ENCODE measurements around the gene TECTA. TPM values are rescaled to one million over a fixed set of nuclear protein-coding genes. Genes with fewer than 3 reads are reported as not detected.

TECTA gene
- total RNA-seq, 1 donor from 2014 or later = 2.9 TPM

DNA sequence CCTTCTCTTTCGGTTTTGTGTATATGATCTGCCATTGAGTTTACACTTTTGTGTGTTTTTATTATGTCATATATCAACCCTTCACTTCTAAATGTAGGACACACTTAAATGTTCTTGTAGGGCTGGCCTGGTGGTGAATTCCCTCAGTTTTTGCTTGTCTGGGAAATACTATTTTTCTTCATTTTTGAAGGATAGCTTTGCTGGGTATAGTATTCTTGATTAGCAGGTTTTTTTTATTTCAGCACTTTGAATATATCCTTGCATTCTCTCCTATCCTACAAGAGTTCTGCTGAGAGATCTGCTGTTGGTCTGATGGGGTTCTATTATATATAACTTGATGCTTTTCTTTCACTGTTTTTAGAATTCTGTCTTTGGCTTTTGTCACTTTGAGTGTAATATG is 79.1 kb downstream of the TECTA start:
- peaks cover 22% of the 10 kb centered on the region for H3K36me3 Mint-ChIP-seq (ENCODE audit: unreplicated experiment)
- H3K4me3 Mint-ChIP-seq (ENCODE audit: unreplicated experiment) = no peak overlapping the region
- H3K27ac Mint-ChIP-seq (ENCODE audit: unreplicated experiment) = no peak overlapping the region

DNA sequence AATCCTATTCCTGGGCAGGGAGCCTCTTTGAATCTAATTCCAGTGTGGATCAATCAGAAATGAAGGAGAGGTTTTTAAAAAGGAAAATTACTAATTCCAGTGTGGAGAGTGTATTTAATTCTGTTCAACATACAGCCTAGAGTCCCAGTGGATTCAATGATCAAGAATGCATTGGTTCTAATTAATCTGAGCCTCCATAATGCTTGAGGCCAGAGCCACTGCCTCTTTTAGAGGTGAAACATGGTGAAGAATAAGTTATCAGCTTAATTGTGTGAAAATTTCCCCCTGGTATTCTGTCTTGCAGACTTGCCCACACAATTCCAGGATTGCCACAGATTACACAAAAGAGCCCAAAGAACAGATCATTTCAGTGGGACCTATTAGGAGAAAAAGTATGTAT is 87.7 kb downstream of the TECTA start:
- H3K27me3 Mint-ChIP-seq (ENCODE audit: unreplicated experiment) = no peaks in the 10 kb centered on the region
- peaks cover 2% of the 10 kb centered on the region for H3K9me3 Mint-ChIP-seq (ENCODE audit: unreplicated experiment)
- H3K4me1 Mint-ChIP-seq (ENCODE audit: low read depth, unreplicated experiment) = peaks cover 12% of the 10 kb centered on the region
- no peaks in the 10 kb centered on the region for H3K36me3 Mint-ChIP-seq (ENCODE audit: unreplicated experiment)
- no peak overlapping the region for H3K27ac Mint-ChIP-seq (ENCODE audit: unreplicated experiment)
- H3K4me3 Mint-ChIP-seq (ENCODE audit: unreplicated experiment) = no peak overlapping the region
- TF ChIP-seq, protein P1, sequence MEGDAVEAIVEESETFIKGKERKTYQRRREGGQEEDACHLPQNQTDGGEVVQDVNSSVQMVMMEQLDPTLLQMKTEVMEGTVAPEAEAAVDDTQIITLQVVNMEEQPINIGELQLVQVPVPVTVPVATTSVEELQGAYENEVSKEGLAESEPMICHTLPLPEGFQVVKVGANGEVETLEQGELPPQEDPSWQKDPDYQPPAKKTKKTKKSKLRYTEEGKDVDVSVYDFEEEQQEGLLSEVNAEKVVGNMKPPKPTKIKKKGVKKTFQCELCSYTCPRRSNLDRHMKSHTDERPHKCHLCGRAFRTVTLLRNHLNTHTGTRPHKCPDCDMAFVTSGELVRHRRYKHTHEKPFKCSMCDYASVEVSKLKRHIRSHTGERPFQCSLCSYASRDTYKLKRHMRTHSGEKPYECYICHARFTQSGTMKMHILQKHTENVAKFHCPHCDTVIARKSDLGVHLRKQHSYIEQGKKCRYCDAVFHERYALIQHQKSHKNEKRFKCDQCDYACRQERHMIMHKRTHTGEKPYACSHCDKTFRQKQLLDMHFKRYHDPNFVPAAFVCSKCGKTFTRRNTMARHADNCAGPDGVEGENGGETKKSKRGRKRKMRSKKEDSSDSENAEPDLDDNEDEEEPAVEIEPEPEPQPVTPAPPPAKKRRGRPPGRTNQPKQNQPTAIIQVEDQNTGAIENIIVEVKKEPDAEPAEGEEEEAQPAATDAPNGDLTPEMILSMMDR (IDR thresholded peaks at IDR 0.05; ENCODE audit: partially characterized antibody, unreplicated experiment) = no peak
- no peak for DNase-seq

More for the DNA sequence above, 79.1 kb downstream of the TECTA start:
- Mint-ChIP-seq H3K27me3 (ENCODE audit: unreplicated experiment) (no peaks in the 10 kb centered on the region), H3K4me1 (ENCODE audit: low read depth, unreplicated experiment) (no peaks in the 10 kb centered on the region), H3K9me3 (ENCODE audit: unreplicated experiment) (peaks cover 11% of the 10 kb centered on the region)
- DNase-seq = no peak
- TF ChIP-seq, protein P1 (IDR thresholded peaks at IDR 0.05; ENCODE audit: partially characterized antibody, unreplicated experiment) = no peak

DNA sequence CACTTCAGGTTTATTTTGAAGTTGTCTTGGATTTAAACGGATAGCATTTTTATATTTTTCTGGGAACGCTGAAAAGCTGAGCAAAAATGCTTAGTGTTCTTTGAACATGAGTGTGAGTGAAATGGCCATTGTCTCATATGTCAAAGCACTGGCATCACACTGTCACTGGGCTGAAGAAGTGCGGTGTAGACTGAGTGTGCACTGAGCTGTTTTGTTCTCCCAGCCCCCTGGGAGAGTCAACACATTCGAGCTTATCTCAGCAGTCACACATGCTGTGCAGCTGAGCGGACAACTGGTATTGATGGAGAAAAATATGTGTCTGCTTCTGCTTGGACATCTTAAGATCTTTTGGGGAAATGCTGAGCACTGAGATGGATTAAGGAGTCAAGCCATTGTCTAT is 90.8 kb downstream of the TECTA start:
- H3K27me3 Mint-ChIP-seq (ENCODE audit: unreplicated experiment) = no peaks in the 10 kb centered on the region
- peaks cover 5% of the 10 kb centered on the region for H3K9me3 Mint-ChIP-seq (ENCODE audit: unreplicated experiment)
- H3K36me3 Mint-ChIP-seq (ENCODE audit: unreplicated experiment) = no peaks in the 10 kb centered on the region
- peaks cover 14% of the 10 kb centered on the region for H3K4me1 Mint-ChIP-seq (ENCODE audit: low read depth, unreplicated experiment)
- H3K27ac Mint-ChIP-seq (ENCODE audit: unreplicated experiment) = peak overlapping the region; percentile 83
- H3K4me3 Mint-ChIP-seq (ENCODE audit: unreplicated experiment) = peak overlapping the region; percentile 63
- TF ChIP-seq, protein P1 (IDR thresholded peaks at IDR 0.05; ENCODE audit: partially characterized antibody, unreplicated experiment) = no peak
- peak; percentile 25 for DNase-seq

DNA sequence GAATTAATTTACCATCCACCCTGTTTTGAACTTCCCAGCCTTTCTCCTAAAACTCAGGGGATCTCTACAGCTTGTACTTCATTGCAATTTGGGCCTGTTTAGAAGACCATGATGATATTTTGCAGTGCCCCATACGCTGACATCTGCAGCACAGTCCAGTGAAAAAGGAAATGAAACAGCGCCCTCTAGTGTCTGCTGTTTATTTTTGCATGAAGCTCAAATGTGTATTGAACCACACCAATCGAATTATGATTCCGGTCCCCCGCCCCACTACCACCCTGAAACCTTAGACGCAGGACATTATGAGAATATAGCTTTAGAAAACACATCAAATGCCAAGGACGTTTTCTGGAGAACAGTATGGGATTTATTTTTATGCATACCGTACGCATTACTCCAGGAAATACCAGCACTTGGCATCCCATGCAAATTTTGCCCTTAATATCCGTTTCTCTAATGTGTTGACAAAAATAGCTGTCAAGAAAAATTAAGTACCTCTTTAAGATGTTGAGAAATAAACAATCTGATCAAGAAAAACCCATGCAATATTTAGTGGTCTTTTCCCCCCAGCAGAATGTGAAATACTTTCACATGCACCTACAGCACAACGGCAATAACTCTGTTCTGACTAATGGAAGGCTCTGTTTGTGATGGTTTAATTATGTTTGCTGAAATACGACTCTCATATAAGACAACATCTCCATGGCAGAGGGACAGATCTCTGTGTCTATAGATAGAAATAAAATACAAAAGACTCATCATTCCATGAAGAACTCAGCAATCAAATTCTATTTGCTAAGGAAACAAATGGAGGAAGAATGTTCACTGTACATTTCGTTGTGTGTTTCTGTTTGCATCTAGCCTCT is 93.9 kb downstream of the TECTA start:
- no peaks in the 10 kb centered on the region for H3K27me3 Mint-ChIP-seq (ENCODE audit: unreplicated experiment)
- peak; percentile 43 for DNase-seq
- TF ChIP-seq, protein P1 (IDR thresholded peaks at IDR 0.05; ENCODE audit: partially characterized antibody, unreplicated experiment) = peak; percentile 98
- peaks cover 14% of the 10 kb centered on the region for H3K4me1 Mint-ChIP-seq (ENCODE audit: low read depth, unreplicated experiment)
- H3K36me3 Mint-ChIP-seq (ENCODE audit: unreplicated experiment) = no peaks in the 10 kb centered on the region
- no peak overlapping the region for H3K4me3 Mint-ChIP-seq (ENCODE audit: unreplicated experiment)
- H3K27ac Mint-ChIP-seq (ENCODE audit: unreplicated experiment) = no peak overlapping the region
- H3K9me3 Mint-ChIP-seq (ENCODE audit: unreplicated experiment) = peaks cover 5% of the 10 kb centered on the region

DNA sequence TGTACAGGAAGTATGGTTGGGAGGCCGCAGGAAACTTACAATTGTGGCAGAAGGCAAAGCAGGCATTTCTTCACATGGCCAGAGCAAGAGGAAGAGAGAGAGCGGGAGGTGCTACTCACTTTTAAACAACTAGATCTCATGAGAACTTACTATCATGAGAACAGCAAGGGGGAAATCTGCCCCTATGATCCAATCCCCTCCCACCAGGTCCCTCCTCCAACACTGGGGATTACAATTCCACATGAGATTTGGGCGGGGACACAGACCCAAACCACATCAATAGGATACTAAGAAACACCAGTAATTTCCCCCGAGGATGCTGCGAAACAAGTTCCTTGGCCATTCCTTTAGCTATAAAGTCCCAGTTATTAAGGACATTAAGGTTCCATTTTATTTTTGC is 97.4 kb downstream of the TECTA start:
- Mint-ChIP-seq H3K27ac (ENCODE audit: unreplicated experiment) (no peak overlapping the region), H3K9me3 (ENCODE audit: unreplicated experiment) (peaks cover 5% of the 10 kb centered on the region), H3K36me3 (ENCODE audit: unreplicated experiment) (no peaks in the 10 kb centered on the region), H3K4me3 (ENCODE audit: unreplicated experiment) (no peak overlapping the region), H3K27me3 (ENCODE audit: unreplicated experiment) (no peaks in the 10 kb centered on the region), H3K4me1 (ENCODE audit: low read depth, unreplicated experiment) (peaks cover 2% of the 10 kb centered on the region)
- DNase-seq = no peak
- TF ChIP-seq, protein P1 (IDR thresholded peaks at IDR 0.05; ENCODE audit: partially characterized antibody, unreplicated experiment) = no peak

Measured in glutamatergic neuron (in vitro differentiated cells).